GM19025 (cell line): ENCODE measurements around the gene LHFPL4.
"Not testable (repeated sequence)": the region's sequence is repeated elsewhere in the genome, so short reads cannot be mapped to it uniquely, and the experiment has no call there.

Experiments used
- ATAC-seq: cut with Tn5 transposase; IDR thresholded peaks from one replicate; pipeline ENCODE4 v1.9.1; 2021; ENCODE audit warnings: mild to moderate bottlenecking, low read depth, moderate library complexity; ENCODE audit not compliant: unreplicated experiment

Gene LHFPL4

DNA sequence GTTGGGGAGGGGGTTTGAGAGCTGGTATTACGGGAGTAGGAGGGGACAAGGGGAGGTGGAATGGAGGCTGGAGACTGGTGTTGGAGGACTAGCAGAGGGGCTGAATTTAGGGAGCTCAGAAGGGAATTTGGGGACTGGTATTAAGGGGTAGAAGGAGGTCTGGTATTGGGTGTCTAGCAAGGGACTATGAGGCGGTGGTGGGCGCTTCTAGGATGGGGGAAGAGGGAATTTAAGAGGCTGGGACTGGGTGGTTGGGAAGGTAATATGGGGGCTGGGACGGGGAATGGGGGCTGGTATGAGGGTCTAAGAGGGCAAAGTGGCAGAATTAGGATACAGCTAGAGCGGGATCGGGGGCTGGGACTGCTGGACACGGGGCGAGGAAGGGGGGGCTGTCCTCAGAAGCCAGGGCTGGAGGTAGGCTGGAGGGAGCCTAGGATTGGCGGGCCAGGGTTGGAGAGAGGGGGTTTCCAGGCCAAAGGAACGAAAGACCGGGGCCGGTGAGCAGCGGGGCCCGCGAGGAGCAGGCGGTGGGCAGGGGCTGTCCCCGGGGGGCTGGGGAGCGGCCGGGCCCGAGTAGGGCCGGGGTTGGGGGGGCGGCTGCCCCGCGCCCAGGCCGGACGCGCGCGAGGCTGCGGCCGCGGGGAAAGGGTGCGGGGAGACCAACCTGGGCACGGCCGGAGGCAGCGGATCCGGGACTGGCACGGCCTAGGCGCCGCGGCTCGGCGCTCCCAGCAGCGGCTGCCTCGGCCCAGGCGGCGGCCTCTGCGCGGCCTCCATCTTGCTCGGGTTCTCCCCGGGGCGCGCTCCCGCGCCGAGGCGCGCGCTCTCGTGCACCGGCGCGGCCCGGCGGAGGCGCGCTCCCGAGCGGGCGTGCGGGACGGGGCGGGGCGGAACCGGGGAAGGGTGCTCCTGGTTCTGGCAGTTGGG is at the start of gene LHFPL4:
Gene LHFPL4 (minus strand): TSS at position 802 of the 927 bp plus-strand sequence. CDS start 1,143 bp downstream, outside the sequence.
- ATAC-seq = no peak

- ATAC-seq = no peak
Measured at GRCh38 chr3:9602620-9603019, 49.0 kb upstream of the LHFPL4 start.

DNA sequence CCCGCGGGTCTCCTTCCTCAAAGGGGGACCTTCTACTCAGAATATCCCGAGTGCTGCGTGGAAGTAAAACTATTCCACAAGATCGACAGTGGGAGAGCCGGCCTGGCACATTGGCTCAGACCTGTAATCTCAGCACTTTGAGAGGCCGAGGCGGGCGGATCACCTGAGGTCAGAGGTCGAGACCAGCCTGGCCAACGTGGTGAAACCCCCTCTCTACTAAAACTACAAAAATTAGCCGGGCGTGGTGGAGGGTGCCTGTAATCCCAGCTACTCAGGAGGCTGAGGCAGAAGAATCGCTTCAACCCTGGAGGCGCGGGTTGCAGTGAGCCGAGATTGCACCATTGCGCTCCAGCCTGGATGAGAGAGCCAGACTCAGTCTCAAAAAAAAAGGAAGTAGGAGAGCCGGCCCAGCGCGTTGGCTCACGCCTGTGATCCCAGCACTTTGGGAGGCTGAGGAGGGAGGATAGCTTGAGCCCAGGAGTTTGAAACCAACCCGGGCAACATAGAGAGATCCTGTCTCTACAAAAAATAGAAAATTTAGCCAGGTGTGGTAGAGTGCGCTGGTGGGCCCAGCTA is 47.5 kb upstream of the LHFPL4 start:
- ATAC-seq = not testable (repeated sequence)

DNA sequence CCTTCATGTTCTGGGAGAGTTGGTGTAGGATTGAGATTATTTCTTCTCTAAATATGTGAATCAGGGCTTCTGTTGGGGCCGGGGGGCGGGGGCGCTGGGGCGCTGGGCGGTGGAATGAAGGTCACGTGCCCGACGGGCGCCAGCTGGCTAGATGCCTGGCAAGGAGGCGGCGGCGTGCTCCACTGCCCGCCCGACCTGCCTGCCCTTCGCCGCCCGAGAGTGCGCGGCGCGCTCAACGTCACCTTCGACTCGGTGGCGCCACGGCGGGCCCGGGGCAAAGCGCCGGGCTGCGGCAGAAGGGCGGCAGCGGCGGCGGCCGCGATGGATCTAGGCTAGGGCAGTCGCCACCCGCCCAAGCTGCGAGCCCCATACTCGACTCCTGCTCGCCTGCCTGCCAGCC is 47.0 kb upstream of the LHFPL4 start:
- no peak for ATAC-seq

GRCh38 chr3:9598783-9599387 is 45.3 kb upstream of the LHFPL4 start:
- no peak for ATAC-seq

- ATAC-seq = no peak
Measured at GRCh38 chr3:9595877-9596276, 42.3 kb upstream of the LHFPL4 start.

DNA sequence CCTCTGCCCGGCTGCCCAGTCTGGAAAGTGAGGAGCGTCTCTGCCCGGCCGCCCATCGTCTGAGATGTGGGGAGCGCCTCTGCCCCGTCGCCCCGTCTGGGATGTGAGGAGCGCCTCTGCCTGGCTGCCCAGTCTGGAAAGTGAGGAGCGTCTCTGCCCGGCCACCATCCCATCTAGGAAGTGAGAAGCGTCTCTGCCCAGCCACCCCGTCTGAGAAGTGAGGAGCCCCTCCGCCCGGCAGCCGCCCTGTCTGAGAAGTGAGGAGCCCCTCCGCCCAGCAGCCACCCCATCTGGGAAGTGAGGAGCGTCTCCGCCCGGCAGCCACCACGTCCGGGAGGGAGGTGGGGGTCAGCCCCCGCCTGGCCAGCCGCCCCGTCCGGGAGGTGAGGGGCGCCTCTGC is 38.2 kb upstream of the LHFPL4 start:
- not testable (repeated sequence) for ATAC-seq

- no peak for ATAC-seq
Measured at GRCh38 chr3:9590282-9590791, 36.7 kb upstream of the LHFPL4 start.

- ATAC-seq = no peak
Measured at GRCh38 chr3:9583792-9584191, 30.2 kb upstream of the LHFPL4 start.

GRCh38 chr3:9583371-9583770 is 29.7 kb upstream of the LHFPL4 start:
- ATAC-seq = no peak

DNA sequence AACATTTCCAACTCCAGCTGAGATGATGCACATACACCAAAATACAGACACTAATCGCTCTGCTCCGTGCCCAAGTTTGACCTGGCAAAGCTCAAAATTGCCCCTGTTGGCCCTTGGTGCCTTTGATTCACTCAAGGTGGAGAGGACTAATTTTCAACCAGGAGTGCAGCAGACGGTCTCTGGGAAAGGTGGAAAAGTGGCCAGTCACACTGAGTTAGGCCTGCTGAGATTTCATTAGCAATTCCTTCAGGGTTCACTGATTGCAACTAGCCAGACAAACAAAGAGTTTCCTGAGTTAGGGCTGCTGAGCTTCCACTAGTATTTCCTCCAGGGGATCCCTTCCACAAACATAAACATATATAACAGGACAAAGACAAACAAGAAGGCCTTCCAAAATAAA is 28.7 kb upstream of the LHFPL4 start:
- ATAC-seq = no peak

GRCh38 chr3:9581742-9582141 is 28.1 kb upstream of the LHFPL4 start:
- no peak for ATAC-seq

GRCh38 chr3:9569054-9569453 is 15.4 kb upstream of the LHFPL4 start:
- ATAC-seq = no peak

DNA sequence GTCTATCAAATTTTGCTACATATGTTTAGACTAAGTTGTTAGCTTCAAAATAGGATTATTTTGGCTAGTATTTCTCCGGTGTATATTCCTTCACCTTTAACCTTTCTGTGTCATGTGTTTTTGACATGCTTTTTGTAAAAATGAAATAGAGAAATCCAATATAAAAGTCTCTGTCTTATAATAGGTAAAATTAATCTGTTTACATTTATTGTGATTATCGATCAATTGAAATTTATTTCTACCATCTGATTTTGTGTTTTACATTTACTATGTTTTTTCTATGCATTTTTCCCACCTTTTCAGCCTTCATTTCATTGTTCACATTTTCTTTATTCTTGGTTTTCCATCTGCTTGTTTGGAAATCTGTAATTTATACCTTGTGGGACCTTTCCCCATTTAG is 11.7 kb upstream of the LHFPL4 start:
- no peak for ATAC-seq

- ATAC-seq = no peak
Measured at GRCh38 chr3:9563851-9564250, 10.2 kb upstream of the LHFPL4 start.

GRCh38 chr3:9560056-9560455 is 6.4 kb upstream of the LHFPL4 start:
- not testable (repeated sequence) for ATAC-seq

DNA sequence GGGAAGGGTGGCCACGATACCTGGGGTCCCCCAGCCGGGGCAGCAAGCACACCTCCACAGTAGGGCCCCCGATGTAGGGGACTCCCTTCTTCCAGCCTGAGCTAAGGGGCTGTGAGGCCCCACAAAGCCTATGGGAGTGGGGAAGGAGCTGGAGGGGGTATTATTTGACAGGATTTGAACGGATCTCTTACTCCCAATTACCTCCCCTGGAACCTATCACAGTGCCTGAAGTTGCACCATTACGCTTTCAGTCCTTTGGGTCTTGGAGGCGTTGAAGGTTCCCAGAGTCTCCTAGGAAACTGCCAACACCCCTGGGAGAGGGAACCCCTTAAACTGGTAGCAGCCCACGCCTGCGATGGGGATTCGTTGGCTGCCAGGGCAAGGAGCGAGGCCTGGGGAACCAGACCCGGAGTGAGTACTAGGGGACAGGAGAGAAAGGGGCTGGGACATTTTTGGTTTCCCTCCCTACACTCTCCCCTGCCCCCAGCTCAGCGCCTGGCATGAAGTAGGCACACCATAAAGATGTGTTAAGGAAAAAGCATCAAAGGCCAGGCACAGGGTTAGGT is 409 bp upstream of the LHFPL4 start:
- no peak for ATAC-seq

GRCh38 chr3:9552252-9552999 is 1.2 kb downstream of the LHFPL4 start:
- no peak for ATAC-seq

GRCh38 chr3:9550999-9551398 is 2.6 kb downstream of the LHFPL4 start:
- no peak for ATAC-seq

DNA sequence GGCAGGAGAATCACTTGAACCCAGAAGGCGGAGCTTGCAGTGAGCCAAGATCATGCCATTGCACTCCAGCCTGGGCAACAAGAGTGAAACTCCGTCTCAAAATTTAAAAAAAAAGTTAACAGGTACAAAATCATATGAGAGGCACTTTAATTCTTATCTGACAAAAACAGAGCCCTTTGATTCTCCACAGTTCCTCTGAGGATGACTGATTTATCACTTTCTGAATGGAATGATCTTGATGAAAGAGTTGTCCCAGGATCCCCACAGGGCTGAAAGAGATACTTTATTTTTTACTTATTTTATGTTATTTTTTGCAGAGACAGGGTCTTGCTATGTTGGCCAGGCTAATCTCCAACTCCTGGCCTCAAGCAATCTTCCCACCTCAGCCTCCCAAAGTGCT is 4.0 kb downstream of the LHFPL4 start:
- ATAC-seq = no peak
